Stimulated activated naive CD4-positive, alpha-beta T cell treated with Interleukin-2 at 50 U/mL for 16 hours (primary cell): ENCODE results near the gene GGCT.
"Not testable (repeated sequence)": the region's sequence is repeated elsewhere in the genome, so short reads cannot be mapped to it uniquely, and the experiment has no call there.

Experiments used
- DNase-seq: peaks from one replicate; lab custom pipeline; 2025; lab: John Stamatoyannopoulos, UW

Gene GGCT

GRCh38 chr7:30504301-30505173 is at the start of gene GGCT:
Gene GGCT, minus strand, starts transcription at chr7:30504829. Its CDS starts 120 bp downstream, at chr7:30504709.
- DNase-seq, result peak; percentile 99

- DNase-seq, result no peak
Observed at GRCh38 chr7:30553546-30553945, 48.9 kb upstream of the GGCT start.

- DNase-seq, result no peak
Observed at GRCh38 chr7:30553141-30553540, 48.5 kb upstream of the GGCT start.

- DNase-seq, result no peak
Observed at GRCh38 chr7:30552330-30552729, 47.7 kb upstream of the GGCT start.

- no peak for DNase-seq
Observed at GRCh38 chr7:30549931-30550493, 45.4 kb upstream of the GGCT start.

GRCh38 chr7:30548845-30549244 is 44.2 kb upstream of the GGCT start:
- DNase-seq, result no peak

GRCh38 chr7:30546596-30546995 is 42.0 kb upstream of the GGCT start:
- no peak for DNase-seq

GRCh38 chr7:30545791-30546555 is 41.3 kb upstream of the GGCT start:
- DNase-seq, result no peak

GRCh38 chr7:30543813-30544525 is 39.3 kb upstream of the GGCT start:
- DNase-seq, result no peak

GRCh38 chr7:30543115-30543514 is 38.5 kb upstream of the GGCT start:
- DNase-seq, result not testable (repeated sequence)

- DNase-seq, result no peak
Observed at GRCh38 chr7:30533886-30534285, 29.3 kb upstream of the GGCT start.

- no peak for DNase-seq
Observed at GRCh38 chr7:30531286-30531685, 26.7 kb upstream of the GGCT start.

GRCh38 chr7:30530373-30530772 is 25.7 kb upstream of the GGCT start:
- no peak for DNase-seq

GRCh38 chr7:30528779-30529178 is 24.1 kb upstream of the GGCT start:
- no peak for DNase-seq

- DNase-seq, result not testable (repeated sequence)
Observed at GRCh38 chr7:30527297-30527696, 22.7 kb upstream of the GGCT start.

GRCh38 chr7:30526163-30526562 is 21.5 kb upstream of the GGCT start:
- DNase-seq, result no peak

GRCh38 chr7:30525429-30525828 is 20.8 kb upstream of the GGCT start:
- no peak for DNase-seq

- no peak for DNase-seq
Observed at GRCh38 chr7:30524545-30524944, 19.9 kb upstream of the GGCT start.

- no peak for DNase-seq
Observed at GRCh38 chr7:30523466-30523865, 18.8 kb upstream of the GGCT start.

GRCh38 chr7:30522159-30522558 is 17.5 kb upstream of the GGCT start:
- no peak for DNase-seq

GRCh38 chr7:30521532-30521931 is 16.9 kb upstream of the GGCT start:
- no peak for DNase-seq

GRCh38 chr7:30519122-30519521 is 14.5 kb upstream of the GGCT start:
- no peak for DNase-seq
